Measurements from ENCODE around the gene HCRTR2. TPM values are rescaled to one million over a fixed set of nuclear protein-coding genes. Genes with fewer than 3 reads are reported as not detected.
"Not testable (repeated sequence)": the region's sequence is repeated elsewhere in the genome, so short reads cannot be mapped to it uniquely, and the experiment has no call there.

Gene HCRTR2
- total RNA-seq, 2 experiments from 2014 or later: not detected

GRCh38 chr6:55210952-55211351 is 36.6 kb downstream of the HCRTR2 start:
- ChIA-PET CTCF (no interaction called here), POLR2A (no interaction called here)

- CTCF ChIA-PET: no interaction called here
- POLR2A ChIA-PET: no interaction called here
Observed at GRCh38 chr6:55212156-55212555, 37.8 kb downstream of the HCRTR2 start.

DNA sequence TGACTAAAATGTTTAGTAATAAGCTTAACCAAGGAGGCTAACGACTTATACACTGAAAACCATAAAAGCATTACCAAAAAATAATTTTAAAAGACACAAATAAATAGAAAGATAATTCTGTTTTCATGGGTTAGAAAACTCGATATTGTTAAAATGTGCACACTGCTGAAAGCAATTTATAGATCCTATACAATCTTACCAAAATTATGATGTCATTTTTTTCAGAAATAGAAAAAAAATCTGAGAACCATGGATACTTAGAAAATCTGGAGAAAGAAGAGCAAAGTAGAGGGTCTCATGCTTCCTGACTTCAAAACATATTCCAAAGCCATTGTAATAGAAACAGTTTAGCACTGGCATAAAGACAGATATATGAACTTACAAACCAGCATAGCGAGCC is 46.6 kb downstream of the HCRTR2 start:
- CTCF ChIA-PET: no interaction called here
- POLR2A ChIA-PET: no interaction called here

GRCh38 chr6:55227862-55228261 is 53.5 kb downstream of the HCRTR2 start:
- ChIA-PET CTCF (no interaction called here), POLR2A (no interaction called here)

- CTCF ChIA-PET: no interaction called here
- POLR2A ChIA-PET: no interaction called here
Observed at GRCh38 chr6:55239099-55239498, 64.8 kb downstream of the HCRTR2 start.

DNA sequence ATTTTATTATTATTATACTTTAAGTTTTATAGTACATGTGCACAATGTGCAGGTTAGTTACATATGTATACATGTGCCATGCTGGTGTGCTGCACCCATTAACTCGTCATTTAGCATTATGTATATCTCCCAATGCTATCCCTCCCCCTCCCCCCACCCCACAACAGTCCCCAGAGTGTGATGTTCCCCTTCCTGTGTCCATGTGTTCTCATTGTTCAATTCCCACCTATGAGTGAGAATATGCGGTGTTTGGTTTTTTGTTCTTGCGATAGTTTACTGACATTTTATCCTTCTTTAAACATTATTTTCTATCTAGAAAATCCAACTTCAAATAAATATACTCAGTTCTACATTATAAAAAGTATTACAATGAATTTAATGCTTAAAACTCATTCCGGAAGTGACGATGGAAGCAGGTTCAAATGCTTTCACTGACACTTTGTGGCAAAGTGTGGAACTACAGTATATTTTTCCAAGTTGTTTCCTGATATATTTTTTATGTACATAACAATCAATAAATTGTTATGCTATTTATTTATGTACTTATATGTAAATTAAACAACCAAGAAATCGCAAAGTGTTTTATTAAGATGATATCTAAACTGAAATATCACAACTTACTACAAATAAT is 66.8 kb downstream of the HCRTR2 start:
- CTCF ChIA-PET, POLR2A ChIA-PET: not testable (repeated sequence)

GRCh38 chr6:55250400-55250799 is 76.1 kb downstream of the HCRTR2 start:
- CTCF ChIA-PET: no interaction called here

GRCh38 chr6:55255113-55255512 is 80.8 kb downstream of the HCRTR2 start:
- ChIA-PET POLR2A (no interaction called here), CTCF (no interaction called here)

More at GRCh38 chr6:55250400-55250799, 76.1 kb downstream of the HCRTR2 start:
- POLR2A ChIA-PET: no interaction called here

DNA sequence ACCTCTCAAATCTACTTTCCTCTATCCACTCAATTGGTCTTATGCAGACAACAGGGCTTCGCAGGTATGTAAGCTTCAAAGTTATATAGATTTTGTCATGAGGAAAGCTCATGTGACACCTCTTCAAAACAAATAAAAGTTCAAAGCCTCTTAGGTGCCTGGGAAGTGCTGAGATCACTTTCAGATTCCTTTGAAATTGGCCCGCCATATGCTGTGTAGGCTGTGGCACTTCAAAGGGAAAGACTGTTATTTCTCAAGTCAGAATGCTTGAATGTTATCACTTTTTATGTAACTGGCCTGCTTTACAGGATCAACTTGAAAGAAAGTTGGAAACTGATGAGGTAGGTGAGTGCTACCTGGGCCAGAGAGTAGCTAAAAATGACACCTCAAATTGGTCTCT is 85.9 kb downstream of the HCRTR2 start:
- CTCF ChIA-PET: no interaction called here

DNA sequence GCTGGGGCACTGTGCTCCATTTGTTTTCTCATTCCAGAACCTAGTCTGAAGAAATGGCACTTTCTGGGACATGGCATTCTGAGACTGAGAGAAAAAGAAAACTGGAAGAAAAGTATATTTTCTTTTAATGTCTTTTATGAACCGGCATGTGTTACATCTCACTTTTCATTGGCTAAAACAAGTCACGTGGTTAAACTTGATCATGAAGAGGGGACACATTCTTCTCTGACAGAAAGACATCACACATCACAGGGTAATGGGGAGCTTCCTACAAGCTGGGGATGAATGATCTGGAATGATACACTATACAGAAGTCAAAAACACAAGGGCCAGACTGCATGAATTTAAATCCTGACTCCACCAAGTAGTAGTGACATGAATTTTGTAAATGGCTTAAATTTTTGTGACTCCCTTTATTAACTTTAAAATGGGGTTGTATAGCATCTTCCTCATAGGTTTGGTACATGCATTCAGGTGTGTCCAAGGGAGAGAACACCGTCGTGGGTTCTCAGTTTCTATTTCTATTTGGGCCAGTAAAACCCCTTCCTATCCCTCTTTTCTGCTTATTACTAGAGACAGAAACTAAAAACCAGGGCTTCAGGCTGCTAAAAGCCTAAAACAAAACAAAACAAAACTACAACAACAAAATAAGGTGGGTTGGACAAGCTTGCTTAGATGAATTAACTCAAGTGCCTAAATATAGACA is 91.2 kb downstream of the HCRTR2 start:
- POLR2A ChIA-PET: no interaction called here
- CTCF ChIA-PET: no interaction called here

More for the DNA sequence above, 85.9 kb downstream of the HCRTR2 start:
- POLR2A ChIA-PET: no interaction called here

DNA sequence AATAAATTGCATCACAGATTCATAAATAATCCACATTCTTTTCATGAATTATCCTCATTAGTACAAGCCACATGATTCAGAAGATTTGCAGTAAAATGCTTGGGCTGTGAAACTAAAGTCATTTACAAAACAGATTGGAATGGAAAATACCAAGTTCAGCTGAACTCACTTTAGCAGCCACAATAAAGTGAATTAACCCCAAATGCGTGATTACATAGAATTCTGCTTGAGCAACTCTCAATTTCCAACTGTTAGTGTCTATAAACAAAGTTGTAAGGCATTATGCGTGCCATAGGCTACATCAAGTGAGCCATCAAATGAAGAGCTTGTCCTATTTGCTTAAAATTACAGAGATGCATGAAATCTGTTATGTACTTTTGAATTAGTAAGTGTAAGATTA is 92.6 kb downstream of the HCRTR2 start:
- ChIA-PET CTCF (no interaction called here), POLR2A (no interaction called here)

GRCh38 chr6:55276745-55277530 is 102.6 kb downstream of the HCRTR2 start:
- ChIA-PET POLR2A (no interaction called here), CTCF (no interaction called here)

GRCh38 chr6:55277646-55278045 is 103.3 kb downstream of the HCRTR2 start:
- ChIA-PET POLR2A (no interaction called here), CTCF (no interaction called here)

- CTCF ChIA-PET: no interaction called here
- POLR2A ChIA-PET: no interaction called here
Observed at GRCh38 chr6:55281215-55281614, 106.9 kb downstream of the HCRTR2 start.

GRCh38 chr6:55282115-55282514 is 107.8 kb downstream of the HCRTR2 start:
- POLR2A ChIA-PET: no interaction called here
- CTCF ChIA-PET: no interaction called here

- POLR2A ChIA-PET: no interaction called here
- CTCF ChIA-PET: no interaction called here
Observed at GRCh38 chr6:55286824-55287223, 112.5 kb downstream of the HCRTR2 start.

- ChIA-PET POLR2A (no interaction called here), CTCF (no interaction called here)
Observed at GRCh38 chr6:55290736-55291135, 116.4 kb downstream of the HCRTR2 start.

GRCh38 chr6:55293116-55293515 is 118.8 kb downstream of the HCRTR2 start:
- CTCF ChIA-PET: no interaction called here

GRCh38 chr6:55297214-55297613 is 122.9 kb downstream of the HCRTR2 start:
- CTCF ChIA-PET, POLR2A ChIA-PET: not testable (repeated sequence)

More at GRCh38 chr6:55293116-55293515, 118.8 kb downstream of the HCRTR2 start:
- POLR2A ChIA-PET: no interaction called here

DNA sequence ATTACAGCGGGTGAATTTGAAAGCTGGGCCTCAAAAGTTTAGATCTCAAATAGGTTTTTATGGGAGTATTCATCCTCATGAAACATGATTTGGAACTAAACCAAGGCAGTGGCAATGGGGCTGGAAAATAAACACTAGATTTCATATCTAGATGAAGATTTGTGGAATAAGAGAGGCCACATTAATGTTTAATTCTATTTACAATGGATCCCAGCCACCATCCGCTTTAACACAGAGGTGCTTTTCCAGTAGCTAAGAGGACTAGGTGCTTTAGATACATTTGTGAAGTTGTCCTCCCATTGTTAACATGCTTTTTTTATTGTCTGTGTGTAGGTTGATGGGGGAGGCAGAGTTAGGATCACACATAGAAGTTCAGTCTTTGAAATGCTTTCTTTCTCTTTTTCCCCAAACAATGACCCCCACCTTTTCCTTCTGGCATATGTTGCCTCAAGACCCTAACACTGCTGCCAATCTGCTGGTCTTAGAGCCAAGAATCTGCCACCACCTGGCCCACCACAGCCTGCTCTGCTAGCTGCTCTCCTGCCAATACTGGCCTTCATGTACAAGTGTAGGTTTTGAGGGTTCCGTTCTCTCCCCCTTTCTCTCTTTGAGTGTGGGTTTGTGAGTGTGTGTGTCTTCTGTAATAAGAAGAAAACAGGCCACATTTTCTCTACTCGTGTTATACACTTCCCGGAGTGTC is 125.1 kb downstream of the HCRTR2 start:
- CTCF ChIA-PET: no interaction called here
- POLR2A ChIA-PET: no interaction called here

GRCh38 chr6:55304747-55305146 is 130.4 kb downstream of the HCRTR2 start:
- ChIA-PET POLR2A (no interaction called here), CTCF (no interaction called here)
